DND-41 (cell line): ENCODE data around the gene PTPRH.

Experiments used
- CTCF ChIP-seq: IDR thresholded peaks from 2 replicates; pipeline ENCODE4 v1.5.1; 2012; ENCODE audit warnings: borderline replicate concordance, low read length, moderate library complexity, mild to moderate bottlenecking; ENCODE audit not compliant: poor library complexity, severe bottlenecking; ENCODE audit errors: extremely low read depth
- EZH2 ChIP-seq: IDR thresholded peaks from 3 replicates; pipeline ENCODE4 v1.6.1; 2012; ENCODE audit warnings: borderline replicate concordance, low read depth, mild to moderate bottlenecking, moderate library complexity, low read length, inconsistent platforms; ENCODE audit not compliant: severe bottlenecking

- TF ChIP-seq CTCF (no peak), EZH2 (no peak)
These were observed 21.5 kb upstream of the PTPRH start for GRCh38 chr19:55230780-55231179.
